K562 (cell line): ENCODE results near the gene ALDH1A2. TPM values are rescaled to one million over a fixed set of nuclear protein-coding genes. Genes with fewer than 3 reads are reported as not detected.

Source experiments
- BCL6 ChIP-seq: fragments of 250-450 bp; sonication (Bioruptor Pico); IDR thresholded peaks from 2 replicates; pipeline ENCODE4 v1.4.0; 2020
- BRD4 ChIP-seq: fragments of 200-600 bp; sonication (generic); IDR thresholded peaks from 2 replicates; pipeline ENCODE4 v1.6.1; 2017; ENCODE audit warnings: inconsistent platforms
- CBFA2T2 ChIP-seq: fragments of 450-650 bp; conservative IDR thresholded peaks from 2 replicates; pipeline ENCODE4 v1.6.1; 2017; ENCODE audit warnings: mild to moderate bottlenecking
- FOXA3 ChIP-seq, 2 experiments: fragments of 450-650 bp in 1 of 2; sonication (generic) in 1 of 2; formaldehyde crosslinking; IDR thresholded peaks in 1 of 2; conservative IDR thresholded peaks in 1 of 2; 2 replicates each; pipeline versions ENCODE4 v1.4.0 to v1.8.0; 2020 to 2022; ENCODE audit warnings: mild to moderate bottlenecking in 2 of 2, missing genetic modification reagents in 1 of 2
- FOXK2 ChIP-seq, 2 experiments: fragments of 450-650 bp; IDR thresholded peaks in 1 of 2; conservative IDR thresholded peaks in 1 of 2; 2 replicates each; pipeline ENCODE4 v1.6.1; 2016; ENCODE audit warnings: low read depth in 2 of 2, mild to moderate bottlenecking in 1 of 2
- GATAD2A ChIP-seq: fragments of 450-650 bp; IDR thresholded peaks from 2 replicates; pipeline ENCODE4 v1.6.1; 2017
- GTF2E2 ChIP-seq: fragments of 200-800 bp; sonication (Bioruptor generic); IDR thresholded peaks from 2 replicates; pipeline ENCODE4 v1.6.1; 2016; ENCODE audit warnings: missing genetic modification characterization, missing compliant biosample characterization
- HDAC1 ChIP-seq, 2 experiments: fragments of 450-650 bp; IDR thresholded peaks; 2 replicates each; pipeline ENCODE4 v1.6.1; 2016 to 2017; ENCODE audit warnings: inconsistent platforms in 1 of 2, mild to moderate bottlenecking in 1 of 2, moderate library complexity in 1 of 2
- HDGF ChIP-seq: fragments of 450-650 bp; IDR thresholded peaks from 2 replicates; pipeline ENCODE4 v1.6.1; 2016
- KLF6 ChIP-seq: fragments of 250-450 bp; sonication (Bioruptor Pico); IDR thresholded peaks from 2 replicates; pipeline ENCODE4 v1.4.0; 2020; ENCODE audit warnings: mild to moderate bottlenecking, moderate library complexity, borderline replicate concordance
- LARP7 ChIP-seq: fragments of 450-650 bp; IDR thresholded peaks from 2 replicates; pipeline ENCODE4 v1.6.1; 2016
- NR4A1 ChIP-seq, 2 experiments: fragments of 250-450 bp in 1 of 2; fragments of 450-650 bp in 1 of 2; sonication (Bioruptor Pico) in 1 of 2; IDR thresholded peaks; 2 replicates each; pipeline versions ENCODE4 v1.4.0 to v1.6.1; 2016 to 2020; ENCODE audit warnings: mild to moderate bottlenecking in 2 of 2, missing compliant biosample characterization in 1 of 2, missing genetic modification characterization in 1 of 2, moderate library complexity in 1 of 2
- NRF1 ChIP-seq, 2 experiments: fragments of 450-650 bp; IDR thresholded peaks in 1 of 2; conservative IDR thresholded peaks in 1 of 2; 2 replicates each; pipeline ENCODE4 v1.6.1; 2014; ENCODE audit warnings: mild to moderate bottlenecking in 2 of 2
- PHB ChIP-seq: fragments of 250-450 bp; sonication (Bioruptor Pico); IDR thresholded peaks from 2 replicates; pipeline ENCODE4 v1.5.0; 2021
- PHB2 ChIP-seq: fragments of 450-650 bp; IDR thresholded peaks from 2 replicates; pipeline ENCODE4 v1.6.1; 2017; ENCODE audit warnings: low read depth
- POLR2AphosphoS5 ChIP-seq: IDR thresholded peaks from 2 replicates; pipeline ENCODE4 v1.6.1; 2011; ENCODE audit warnings: mild to moderate bottlenecking, low read depth, low read length, moderate library complexity; ENCODE audit not compliant: control insufficient read depth, insufficient read depth
- RBM39 ChIP-seq: fragments of 200-400 bp; formaldehyde crosslinking; optimal IDR thresholded peaks from 2 replicates; pipeline ENCODE3; 2018; ENCODE audit warnings: low read depth, low read length
- SP2 ChIP-seq: IDR thresholded peaks from 2 replicates; pipeline ENCODE4 v1.6.1; 2011; ENCODE audit warnings: mild to moderate bottlenecking, low read depth, low read length, moderate library complexity; ENCODE audit not compliant: poor library complexity, severe bottlenecking; ENCODE audit errors: extremely low read depth
- TARDBP ChIP-seq: fragments of 450-650 bp; IDR thresholded peaks from 2 replicates; pipeline ENCODE4 v1.6.1; 2016
- TRIM25 ChIP-seq: fragments of 450-650 bp; IDR thresholded peaks from 2 replicates; pipeline ENCODE4 v1.7.0; 2016; ENCODE audit warnings: borderline replicate concordance
- ZNF12 ChIP-seq: sonication (generic); formaldehyde crosslinking; IDR thresholded peaks from 2 replicates; pipeline ENCODE4 v1.4.0; 2020; ENCODE audit warnings: mild to moderate bottlenecking, missing genetic modification reagents
- ZNF384 ChIP-seq: IDR thresholded peaks from 2 replicates; pipeline ENCODE4 v1.6.1; 2012; ENCODE audit warnings: low read depth, low read length, improper control_type of control experiment
- ZNF589 ChIP-seq: fragments of 200-800 bp; sonication (Bioruptor generic); IDR thresholded peaks from 2 replicates; pipeline ENCODE4 v1.6.1; 2016; ENCODE audit warnings: low read depth, missing genetic modification characterization, missing compliant biosample characterization
- ZNF764 ChIP-seq: fragments of 250-450 bp; sonication (Bioruptor Pico); IDR thresholded peaks from 2 replicates; pipeline ENCODE4 v1.4.0; 2020; ENCODE audit warnings: low read depth, mild to moderate bottlenecking, moderate library complexity
- polyA plus RNA-seq, 8 experiments: library from polyadenylated mRNA; depleted of rRNA in 4 of 8; stranded (reverse) in 5 of 8; unstranded in 3 of 8; fragments of >200 nt; fragmentation: Nextera tagmentation in 2 of 8; fragmentation: Illumina TruSeq in 1 of 8; extraction: Ambion mirVana in 2 of 8; extraction: Trizol in 1 of 8; gene quantifications; 2 replicates each; pipeline versions ENCODE4 v1.2.1 to v1.2.3, GENCODE V29; 2011 to 2014; ENCODE audit warnings: inconsistent platforms in 1 of 8, missing spikeins in 1 of 8
- total RNA-seq, 7 experiments: library from RNA; depleted of rRNA in 6 of 7; stranded (reverse); fragments of >200 nt in 6 of 7; fragmentation: Illumina TruSeq in 2 of 7; extraction: Trizol in 2 of 7; gene quantifications; 2 replicates each; pipeline versions ENCODE4 v1.2.1 to v1.2.3, GENCODE V29; 2011 to 2021; ENCODE audit warnings: low replicate concordance in 1 of 7
- TF ChIP-seq, protein P1 (sequence below): fragments of 250-450 bp; sonication (Bioruptor Pico); IDR thresholded peaks from 2 replicates; pipeline ENCODE4 v1.8.0; 2022; ENCODE audit warnings: moderate library complexity, mild to moderate bottlenecking, inconsistent platforms
- TF ChIP-seq, protein P2 (sequence below): fragments of 200-800 bp; sonication (Bioruptor generic); IDR thresholded peaks from 2 replicates; pipeline ENCODE4 v1.6.1; 2017; ENCODE audit warnings: missing genetic modification characterization, missing compliant biosample characterization

ALDH1A2 gene
- total and polyA plus RNA-seq, 9 of the 15 experiments (the other 6 are each of a cell fraction or from before 2014, with no cell fraction given) = 115 to 393 (median 333) TPM

DNA sequence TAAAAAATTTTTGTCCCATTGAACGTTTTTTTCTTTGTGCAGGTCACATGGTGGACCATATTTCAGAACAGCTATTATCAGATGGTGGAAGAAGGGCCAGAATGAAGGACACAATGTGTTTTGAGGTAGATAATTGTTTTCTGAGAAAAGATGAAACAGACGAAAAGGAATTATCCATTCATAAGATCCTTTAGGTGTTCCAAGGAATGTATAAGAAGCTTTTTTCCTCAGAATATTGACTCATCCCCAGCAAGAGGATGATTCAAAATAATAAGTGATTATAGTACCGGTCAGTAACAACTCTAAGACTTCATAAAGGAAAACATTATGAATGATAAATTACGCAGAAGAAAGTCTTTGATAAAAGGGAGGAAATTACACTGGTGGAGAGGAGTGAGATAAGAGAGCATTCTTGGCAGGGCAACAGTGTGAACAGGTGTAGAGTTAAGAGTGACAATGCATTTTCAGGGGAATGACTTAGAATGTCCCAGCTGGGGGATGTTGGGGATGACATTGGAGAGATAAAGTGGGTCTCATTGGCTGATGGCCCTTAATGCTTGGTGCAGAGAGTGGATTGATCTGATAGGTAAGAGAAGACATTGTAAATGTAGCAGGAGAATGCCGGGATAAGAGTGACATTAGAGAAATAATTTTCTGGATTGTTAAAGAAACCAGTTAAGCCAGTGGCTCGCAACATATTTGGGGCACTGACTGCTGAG is 45.6 kb upstream of the ALDH1A2 start (continued):
- TF ChIP-seq POLR2AphosphoS5 (peak; percentile 54; the same call in 1 of the 2 replicates), CBFA2T2 (peak; percentile 97), RBM39 (no peak), NRF1 (conservative IDR thresholded peaks at IDR 0.05 in 1 of 2, IDR thresholded peaks at IDR 0.05 in 1 of 2) (no peak), PHB (CRISPR knock-in tag) (no peak), GATAD2A (peak; percentile 70), BRD4 (no peak; the same call in none of the 2 replicates), KLF6 (CRISPR knock-in tag) (no peak), BCL6 (CRISPR knock-in tag) (no peak), FOXK2 (conservative IDR thresholded peaks at IDR 0.05 in 1 of 2, IDR thresholded peaks at IDR 0.05 in 1 of 2; ENCODE audit: low read depth in 2 of 2) (peak; percentile 62 to 71; a peak in 3 of 4 replicates), LARP7 (no peak; the same call in 1 of the 2 replicates), ZNF12 (CRISPR knock-in tag) (no peak), FOXA3 (CRISPR knock-in tag; conservative IDR thresholded peaks at IDR 0.05 in 1 of 2, IDR thresholded peaks at IDR 0.05 in 1 of 2) (no peak), HDGF (no peak), ZNF384 (peak; percentile 87), PHB2 (peak; percentile 85), GTF2E2 (tag) (no peak; the same call in 1 of the 2 replicates), TARDBP (no peak), ZNF589 (CRISPR knock-in tag) (peak; percentile 34; the same call in 1 of the 2 replicates), SP2 (no peak), TRIM25 (no peak), HDAC1 (IDR thresholded peaks at IDR 0.05) (peak; percentile 50 to 97; a peak in 3 of 4 replicates), ZNF764 (no peak), NR4A1 (CRISPR knock-in tag; IDR thresholded peaks at IDR 0.05) (no peak), NR4A1 (tag; IDR thresholded peaks at IDR 0.05) (no peak)
- TF ChIP-seq, protein P1, sequence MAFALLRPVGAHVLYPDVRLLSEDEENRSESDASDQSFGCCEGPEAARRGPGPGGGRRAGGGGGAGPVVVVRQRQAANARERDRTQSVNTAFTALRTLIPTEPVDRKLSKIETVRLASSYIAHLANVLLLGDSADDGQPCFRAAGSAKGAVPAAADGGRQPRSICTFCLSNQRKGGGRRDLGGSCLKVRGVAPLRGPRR (CRISPR knock-in tag) = no peak
- TF ChIP-seq, protein P2, sequence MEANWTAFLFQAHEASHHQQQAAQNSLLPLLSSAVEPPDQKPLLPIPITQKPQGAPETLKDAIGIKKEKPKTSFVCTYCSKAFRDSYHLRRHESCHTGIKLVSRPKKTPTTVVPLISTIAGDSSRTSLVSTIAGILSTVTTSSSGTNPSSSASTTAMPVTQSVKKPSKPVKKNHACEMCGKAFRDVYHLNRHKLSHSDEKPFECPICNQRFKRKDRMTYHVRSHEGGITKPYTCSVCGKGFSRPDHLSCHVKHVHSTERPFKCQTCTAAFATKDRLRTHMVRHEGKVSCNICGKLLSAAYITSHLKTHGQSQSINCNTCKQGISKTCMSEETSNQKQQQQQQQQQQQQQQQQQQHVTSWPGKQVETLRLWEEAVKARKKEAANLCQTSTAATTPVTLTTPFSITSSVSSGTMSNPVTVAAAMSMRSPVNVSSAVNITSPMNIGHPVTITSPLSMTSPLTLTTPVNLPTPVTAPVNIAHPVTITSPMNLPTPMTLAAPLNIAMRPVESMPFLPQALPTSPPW = peak; percentile 52; the same call in 1 of the 2 replicates
